Fibroblast of mammary gland (primary cell): ENCODE measurements around the gene GATAD2B.
A peak's percentile ranks its signal among the peaks of the same experiment; 100 is the strongest.
"Not testable (repeated sequence)": the region's sequence is repeated elsewhere in the genome, so short reads cannot be mapped to it uniquely, and the experiment has no call there.

ENCODE experiments used
- DNase-seq: peaks from one replicate; pipeline ENCODE4 v3.0.0-alpha.2; 2010; ENCODE audit warnings: low read depth
- H3K4me3 ChIP-seq: 2 replicates; pipeline ENCODE4 v1.5.1; 2011; ENCODE audit warnings: low read depth, mild to moderate bottlenecking, low read length, moderate library complexity; ENCODE audit not compliant: control insufficient read depth
- TF ChIP-seq, protein P1 (sequence below): conservative IDR thresholded peaks from 2 replicates; pipeline ENCODE4 v1.5.1; 2011; ENCODE audit warnings: low read depth, low read length, inconsistent platforms; ENCODE audit not compliant: control insufficient read depth, insufficient read depth

Gene GATAD2B

DNA sequence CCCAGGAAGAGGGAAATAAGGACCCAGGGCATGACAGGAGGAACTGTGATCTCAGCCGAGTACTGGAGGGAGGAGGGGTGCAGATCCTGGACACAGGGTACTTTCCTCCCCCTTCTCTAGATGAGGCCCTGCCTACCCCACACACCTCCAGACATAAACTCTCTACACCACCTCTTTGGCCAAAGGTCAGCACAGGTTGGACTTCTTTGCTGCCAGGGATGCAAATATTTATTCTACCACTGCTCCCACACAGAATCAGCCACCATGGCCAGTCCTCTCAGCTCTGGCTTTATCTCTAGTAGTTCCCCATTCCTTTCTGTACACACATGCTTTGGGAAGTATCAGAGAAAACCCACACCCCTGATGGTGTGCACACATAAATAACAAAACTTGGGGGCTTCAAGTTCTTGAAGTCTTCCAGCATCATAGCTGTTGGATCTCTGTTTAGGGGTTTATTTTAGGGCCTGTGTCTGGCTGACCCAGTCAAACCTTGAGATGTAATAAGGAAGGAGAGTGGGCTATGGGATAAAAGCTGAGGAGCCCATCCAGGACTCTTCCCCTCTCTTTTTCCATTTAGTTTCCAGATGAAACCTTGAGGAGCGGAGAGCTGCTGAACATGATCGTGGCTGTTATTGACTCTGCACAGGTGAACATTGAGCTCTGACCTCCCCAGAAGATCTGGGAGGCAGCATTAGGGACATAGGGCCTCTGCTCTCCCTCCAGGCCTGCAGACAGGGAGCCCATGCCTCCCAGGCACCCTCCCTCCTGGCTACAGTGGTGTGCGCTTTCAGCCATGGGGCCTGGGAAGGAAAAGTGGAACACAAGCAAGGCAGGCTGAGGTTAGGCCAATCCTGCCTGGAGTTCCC is 154.2 kb downstream of the GATAD2B start:
- TF ChIP-seq, protein P1, sequence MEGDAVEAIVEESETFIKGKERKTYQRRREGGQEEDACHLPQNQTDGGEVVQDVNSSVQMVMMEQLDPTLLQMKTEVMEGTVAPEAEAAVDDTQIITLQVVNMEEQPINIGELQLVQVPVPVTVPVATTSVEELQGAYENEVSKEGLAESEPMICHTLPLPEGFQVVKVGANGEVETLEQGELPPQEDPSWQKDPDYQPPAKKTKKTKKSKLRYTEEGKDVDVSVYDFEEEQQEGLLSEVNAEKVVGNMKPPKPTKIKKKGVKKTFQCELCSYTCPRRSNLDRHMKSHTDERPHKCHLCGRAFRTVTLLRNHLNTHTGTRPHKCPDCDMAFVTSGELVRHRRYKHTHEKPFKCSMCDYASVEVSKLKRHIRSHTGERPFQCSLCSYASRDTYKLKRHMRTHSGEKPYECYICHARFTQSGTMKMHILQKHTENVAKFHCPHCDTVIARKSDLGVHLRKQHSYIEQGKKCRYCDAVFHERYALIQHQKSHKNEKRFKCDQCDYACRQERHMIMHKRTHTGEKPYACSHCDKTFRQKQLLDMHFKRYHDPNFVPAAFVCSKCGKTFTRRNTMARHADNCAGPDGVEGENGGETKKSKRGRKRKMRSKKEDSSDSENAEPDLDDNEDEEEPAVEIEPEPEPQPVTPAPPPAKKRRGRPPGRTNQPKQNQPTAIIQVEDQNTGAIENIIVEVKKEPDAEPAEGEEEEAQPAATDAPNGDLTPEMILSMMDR = no peak
- no peak for DNase-seq

DNA sequence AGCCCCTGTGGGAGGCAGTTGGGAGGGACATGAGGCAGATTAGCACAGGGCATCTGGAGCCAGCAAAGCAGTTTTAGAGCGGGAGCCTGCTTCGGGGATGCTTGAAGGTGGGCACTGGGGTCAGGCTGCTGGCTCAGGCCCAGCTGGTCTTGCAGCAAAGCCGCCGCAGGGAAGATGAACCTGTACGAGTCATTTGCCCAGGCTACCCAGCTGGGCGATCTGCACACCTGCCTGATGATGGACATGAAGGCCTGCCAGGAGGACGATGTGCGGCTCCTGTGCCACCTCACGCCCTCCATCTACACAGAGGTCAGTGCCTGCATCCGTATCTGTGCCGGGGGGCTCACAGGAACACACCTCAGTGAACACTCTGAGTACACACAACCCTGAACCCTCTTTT is 155.3 kb downstream of the GATAD2B start:
- no peak overlapping the region for H3K4me3 ChIP-seq
- TF ChIP-seq, protein P1 = no peak
- no peak for DNase-seq

More for the DNA sequence above, 154.2 kb downstream of the GATAD2B start:
- H3K4me3 ChIP-seq = no peak overlapping the region

DNA sequence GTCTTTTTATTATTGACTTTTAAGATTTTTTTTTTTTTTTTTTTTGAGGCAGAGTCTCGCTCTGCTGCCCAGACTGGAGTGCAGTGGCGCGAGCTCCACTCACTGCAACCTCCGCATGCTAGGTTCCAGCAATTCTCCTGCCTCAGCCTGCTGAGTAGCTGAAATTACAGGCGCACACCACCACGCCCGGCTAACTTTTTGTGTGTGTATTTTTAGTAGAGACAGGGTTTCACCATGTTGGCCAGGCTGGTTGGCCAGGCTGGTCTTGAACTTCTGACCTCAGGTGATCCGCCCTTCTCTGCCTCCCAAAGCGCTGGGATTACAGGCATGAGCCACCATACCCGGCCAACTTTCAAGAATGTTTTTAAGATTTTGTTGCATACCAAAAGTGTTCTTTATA is 156.1 kb downstream of the GATAD2B start:
- H3K4me3 ChIP-seq, DNase-seq: not testable (repeated sequence)

DNA sequence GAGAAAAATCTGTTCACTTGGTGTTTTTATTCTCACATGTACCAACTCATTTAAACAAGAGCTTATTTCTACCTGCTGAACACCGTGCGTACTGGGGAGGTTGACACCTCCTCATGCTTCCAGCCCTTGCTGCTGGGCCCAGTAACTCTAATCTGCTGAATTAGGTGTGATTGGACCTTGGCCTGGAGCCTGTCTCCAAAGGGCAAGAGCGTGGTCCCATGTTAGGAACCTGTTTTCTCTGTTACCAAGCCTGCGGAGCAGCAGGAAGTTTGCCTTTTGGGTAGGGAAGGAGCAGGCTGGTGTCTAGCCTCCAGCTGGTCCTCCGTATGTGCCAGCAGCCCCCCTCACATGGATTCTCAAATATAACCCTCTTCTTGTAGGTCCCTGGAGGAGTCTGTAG is 158.5 kb downstream of the GATAD2B start:
- TF ChIP-seq, protein P1 = no peak

DNA sequence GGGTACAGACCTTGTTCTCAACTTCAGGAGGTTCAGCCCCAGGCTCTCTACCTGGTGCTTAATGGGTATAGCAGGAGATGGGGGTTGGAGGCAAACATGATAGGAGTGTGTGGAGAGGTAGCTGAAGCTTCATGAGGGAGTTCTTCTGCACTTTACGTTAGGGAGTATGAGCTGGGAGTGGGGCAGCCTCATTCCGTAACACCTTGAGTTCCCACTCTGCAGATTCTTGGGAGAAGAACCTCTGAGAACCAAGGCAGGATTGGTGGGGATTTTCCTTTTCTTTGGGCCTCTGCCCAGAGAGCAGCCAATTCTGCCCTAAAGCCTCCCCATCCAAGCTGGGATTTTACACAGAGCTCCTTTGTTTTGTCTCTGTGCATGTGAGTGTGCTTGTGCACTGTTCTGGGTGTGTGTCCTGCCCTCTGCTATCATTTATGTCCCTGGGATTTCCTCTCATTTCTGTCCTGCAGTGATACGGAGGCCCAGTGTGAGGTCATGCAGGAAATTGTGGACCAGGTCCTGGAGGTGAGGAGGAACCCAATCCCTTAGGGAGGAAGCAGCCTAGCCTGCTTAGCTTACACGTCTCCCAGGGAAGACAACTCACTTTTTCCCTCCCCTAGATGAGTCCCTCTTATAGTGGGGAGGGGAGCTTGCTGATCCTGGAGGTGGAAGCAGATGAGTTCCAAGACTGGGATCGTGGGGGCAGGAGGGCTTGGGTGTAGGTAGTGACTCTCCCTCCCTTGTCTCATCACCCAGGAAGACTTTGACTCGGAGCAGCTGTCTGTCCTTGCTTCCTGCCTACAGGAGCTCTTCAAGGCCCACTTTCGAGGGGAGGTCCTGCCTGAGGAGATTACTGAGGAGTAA is 159.2 kb downstream of the GATAD2B start:
- DNase-seq = no peak
- H3K4me3 ChIP-seq = no peak overlapping the region
- TF ChIP-seq, protein P1 = no peak

More for the DNA sequence above, 158.5 kb downstream of the GATAD2B start:
- no peak for DNase-seq
- H3K4me3 ChIP-seq = no peak overlapping the region

DNA sequence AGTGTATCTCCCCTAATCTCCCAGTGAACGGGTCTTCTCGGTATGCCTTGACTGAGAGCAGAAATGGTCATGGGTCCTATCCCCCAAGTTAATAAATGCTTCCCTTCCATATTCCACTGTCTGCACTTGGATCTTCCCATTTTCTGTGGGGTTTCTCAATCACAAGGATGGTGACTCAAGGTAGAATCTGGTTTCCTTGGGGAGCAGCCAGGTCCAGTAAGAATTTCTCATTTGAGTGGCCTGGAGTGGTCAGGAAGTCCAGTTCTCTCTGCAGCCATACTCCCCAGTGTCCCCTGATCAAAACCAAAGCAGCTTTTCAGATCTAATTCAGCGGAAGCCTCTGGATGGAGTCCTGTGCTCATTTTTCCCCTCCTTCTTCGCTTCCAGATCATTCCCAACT is 162.3 kb downstream of the GATAD2B start:
- peak; percentile 84 for DNase-seq
- H3K4me3 ChIP-seq = no peak overlapping the region
- TF ChIP-seq, protein P1 = no peak
